GM18909 (cell line): ENCODE measurements around the gene DLST.

ENCODE experiments used
- ATAC-seq: cut with Tn5 transposase; IDR thresholded peaks from one replicate; pipeline ENCODE4 v1.9.1; 2021; ENCODE audit warnings: mild to moderate bottlenecking; ENCODE audit not compliant: unreplicated experiment, poor library complexity

The DLST gene

DNA sequence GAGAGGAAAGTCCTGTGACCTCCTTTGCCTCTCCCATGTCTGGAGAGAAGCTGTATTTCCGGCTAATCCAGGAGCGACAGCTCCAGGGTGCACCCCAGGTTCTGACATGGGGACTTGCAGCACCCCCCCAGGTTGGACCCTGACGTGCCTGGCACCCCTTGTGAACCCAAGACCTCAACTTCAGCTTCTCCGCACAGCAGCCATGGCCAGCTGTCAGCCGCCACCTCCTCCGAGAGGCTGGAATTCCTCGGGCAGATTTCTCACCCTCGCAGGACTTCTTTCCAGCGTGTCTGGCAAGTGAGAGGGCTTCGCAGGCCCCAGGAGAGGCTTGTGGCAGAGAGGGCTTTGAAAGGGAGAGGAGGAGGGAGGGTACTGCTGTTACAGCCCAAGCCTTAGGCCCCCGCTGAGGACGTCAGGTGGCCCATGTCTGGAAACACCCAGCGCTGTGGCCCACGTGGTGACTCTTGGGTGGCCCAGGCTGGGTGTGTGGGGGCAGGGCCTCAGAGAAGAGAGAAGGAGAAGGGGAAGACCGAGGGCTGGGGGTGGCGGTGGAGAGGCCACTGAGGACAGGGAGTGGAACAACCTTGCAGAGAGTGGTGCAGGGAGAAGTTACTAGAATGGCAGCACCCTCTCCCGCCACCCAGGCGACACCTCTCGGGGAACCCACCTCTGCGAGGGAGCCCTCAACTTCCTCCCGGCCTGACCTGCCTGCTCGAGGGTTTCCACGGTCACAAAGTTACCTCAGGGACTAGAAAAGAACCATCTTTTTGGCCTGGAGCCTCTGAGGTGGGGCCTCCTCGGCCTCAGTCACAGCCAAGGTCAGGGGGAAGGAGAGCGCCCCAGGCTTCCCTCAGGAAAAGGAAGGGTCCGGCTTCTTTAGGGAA lies 53.0 kb downstream of the DLST start:
- ATAC-seq: no peak

- no peak for ATAC-seq
These were observed 53.6 kb downstream of the DLST start for GRCh38 chr14:74935360-74935680.

DNA sequence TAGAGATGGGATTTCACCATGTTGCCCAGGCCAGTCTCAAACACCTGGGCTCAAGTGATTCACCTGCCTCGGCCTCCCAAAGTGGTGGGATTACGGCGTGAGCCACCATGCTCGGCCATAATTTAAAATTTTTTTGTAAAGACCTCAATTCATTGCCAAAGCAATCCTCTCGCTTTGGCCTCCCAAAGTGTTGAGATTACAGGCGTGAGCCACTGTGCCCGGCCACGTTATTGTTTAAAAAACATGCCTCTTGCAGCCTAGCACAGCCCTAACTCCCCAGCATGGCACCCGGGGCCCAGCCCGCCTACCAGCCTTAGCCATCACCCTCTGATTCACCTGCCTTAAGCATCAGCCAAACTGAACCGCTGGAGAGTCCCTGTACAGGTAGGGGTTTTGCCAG lies 54.4 kb downstream of the DLST start:
- ATAC-seq: no peak

GRCh38 chr14:74936731-74937130 lies 55.0 kb downstream of the DLST start:
- no peak for ATAC-seq

- ATAC-seq: no peak
These were observed 55.5 kb downstream of the DLST start for GRCh38 chr14:74937171-74937570.

GRCh38 chr14:74938531-74939495 lies 57.1 kb downstream of the DLST start:
- ATAC-seq: no peak

- ATAC-seq: no peak
These were observed 59.3 kb downstream of the DLST start for GRCh38 chr14:74940956-74941565.

- peak; percentile 65 for ATAC-seq
These were observed 60.0 kb downstream of the DLST start for GRCh38 chr14:74941676-74942097.

GRCh38 chr14:74942181-74942580 lies 60.5 kb downstream of the DLST start:
- ATAC-seq: no peak

DNA sequence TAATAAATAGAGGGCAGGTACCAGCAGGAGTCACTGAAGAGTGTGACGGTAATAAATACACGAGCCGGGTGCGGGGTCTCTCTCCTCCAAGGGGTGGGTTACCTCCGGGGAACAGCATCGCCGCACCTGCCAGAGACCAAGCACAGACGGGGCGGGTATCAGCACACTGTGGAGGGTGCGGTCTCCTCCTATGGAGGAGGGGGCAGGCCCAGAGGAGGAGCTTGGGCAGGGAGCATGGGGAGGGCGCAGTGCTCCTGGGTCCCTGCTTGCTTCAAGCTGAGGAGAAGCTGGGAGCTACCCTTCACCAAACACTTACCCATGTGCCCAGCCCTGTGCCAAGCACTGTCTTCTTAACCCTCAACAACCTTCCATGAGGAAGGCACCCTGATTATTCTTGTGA lies 60.9 kb downstream of the DLST start:
- no peak for ATAC-seq

DNA sequence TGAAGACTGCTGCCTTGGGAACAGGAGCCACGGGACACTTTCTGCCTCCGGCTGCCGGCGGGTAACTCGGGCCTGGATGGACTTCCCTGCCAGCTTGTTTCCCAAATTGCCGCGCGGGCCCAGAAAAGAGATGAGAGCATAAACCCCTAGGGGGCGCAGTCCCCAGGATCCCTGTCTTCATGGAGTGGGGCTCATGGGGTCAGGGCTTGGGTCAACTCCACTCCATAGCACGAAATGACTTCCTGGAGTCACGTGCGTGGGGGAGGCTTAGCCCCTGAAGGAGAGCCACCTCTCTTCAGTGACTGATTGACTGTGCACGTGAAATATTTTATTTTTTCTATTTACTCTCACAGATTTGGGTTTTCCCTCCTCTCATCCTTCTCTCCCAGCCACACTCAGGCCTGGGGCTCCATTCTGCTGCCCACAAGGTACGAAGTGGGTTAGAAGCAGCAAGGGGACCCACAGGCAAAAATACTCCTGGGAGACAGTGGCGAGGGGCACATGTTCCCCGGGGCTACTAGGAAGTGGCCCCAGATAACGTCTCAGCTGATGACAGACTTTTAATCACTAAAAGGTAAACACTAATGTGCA lies 63.6 kb downstream of the DLST start:
- no peak for ATAC-seq

DNA sequence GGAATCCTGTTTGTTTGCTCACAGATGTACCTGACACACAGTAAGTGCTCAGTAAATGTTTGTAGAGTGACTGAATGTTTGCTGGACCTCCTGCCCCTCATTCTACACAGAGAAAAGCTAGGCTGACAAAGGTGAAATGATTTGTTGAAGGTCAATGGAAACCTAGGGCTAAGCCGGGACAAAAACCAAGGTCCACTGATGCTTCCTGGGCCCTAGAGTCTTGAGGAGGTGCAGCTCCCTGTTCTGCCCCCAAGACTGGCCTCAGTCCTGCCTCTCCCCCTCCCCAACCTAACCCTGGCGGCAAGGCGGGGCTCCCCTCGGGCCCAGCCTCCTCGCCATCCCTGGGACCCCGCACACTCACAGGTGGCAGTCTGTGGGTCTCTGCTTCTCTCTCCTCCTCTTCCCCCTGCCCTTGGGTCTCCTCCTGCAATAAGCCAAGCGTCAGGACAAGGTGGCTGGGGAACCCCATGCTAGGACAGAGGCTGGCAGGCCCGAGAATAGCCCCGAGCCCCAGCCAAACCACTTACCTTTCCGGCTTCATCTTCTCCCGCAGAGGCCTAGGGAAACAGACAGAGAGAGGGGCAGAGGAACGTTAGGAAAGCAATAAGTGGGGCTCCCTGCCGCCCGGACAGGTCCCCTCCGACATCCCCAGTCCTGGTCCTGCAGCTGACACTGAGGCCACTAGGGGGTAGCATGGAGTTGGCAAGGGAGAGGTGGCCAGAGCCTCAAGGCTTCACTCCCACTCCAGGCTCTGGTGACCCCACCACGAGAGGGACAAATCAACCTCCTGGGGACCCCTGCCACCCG lies 64.3 kb downstream of the DLST start:
- ATAC-seq: no peak

- ATAC-seq: no peak
These were observed 65.1 kb downstream of the DLST start for GRCh38 chr14:74946659-74947281.

- ATAC-seq: no peak
These were observed 65.9 kb downstream of the DLST start for GRCh38 chr14:74947353-74948227.

- no peak for ATAC-seq
These were observed 66.8 kb downstream of the DLST start for GRCh38 chr14:74948228-74949175.

DNA sequence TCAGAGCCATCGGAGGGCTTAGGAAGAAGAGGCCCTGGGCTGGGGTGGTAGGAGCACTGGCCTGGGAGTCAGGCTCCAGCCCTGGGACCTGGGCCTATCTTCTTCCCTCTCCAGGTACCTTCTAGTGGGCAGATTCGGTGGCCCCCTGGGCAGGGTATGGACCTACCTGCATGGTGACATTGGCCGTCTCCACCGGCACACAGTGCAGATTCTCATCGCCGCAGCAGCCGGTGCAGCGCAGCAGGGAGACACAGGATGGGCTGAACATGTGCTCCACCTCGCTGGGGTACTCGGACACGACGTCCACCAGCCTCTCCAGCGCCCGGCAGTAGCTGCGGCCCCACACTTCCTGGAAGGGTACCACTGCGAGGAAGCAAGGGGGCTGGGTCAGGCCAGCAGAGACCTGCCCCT lies 67.5 kb downstream of the DLST start:
- no peak for ATAC-seq

GRCh38 chr14:74949859-74950573 lies 68.3 kb downstream of the DLST start:
- ATAC-seq: no peak
